Adipocyte (in vitro differentiated cells): ENCODE data around the gene IDI2.

Source experiments
- DNase-seq: peaks from one replicate; pipeline ENCODE4 v3.0.0-alpha.2; 2015; ENCODE audit warnings: low read depth
- H3K27me3 ChIP-seq: replicated peaks from 2 replicates; pipeline ENCODE4 v1.7.0; 2013; ENCODE audit warnings: mild to moderate bottlenecking, low read length, moderate library complexity; ENCODE audit not compliant: control insufficient read depth, insufficient read depth
- H3K36me3 ChIP-seq: 2 replicates; pipeline ENCODE4 v1.7.0; 2013; ENCODE audit warnings: low read length, mild to moderate bottlenecking, moderate library complexity; ENCODE audit not compliant: control insufficient read depth, insufficient read depth, severe bottlenecking
- H3K4me1 ChIP-seq: 2 replicates; pipeline ENCODE4 v1.7.0; 2013; ENCODE audit warnings: mild to moderate bottlenecking, low read length, moderate library complexity; ENCODE audit not compliant: control insufficient read depth, insufficient read depth
- H3K4me3 ChIP-seq: 2 replicates; pipeline ENCODE4 v1.7.0; 2013; ENCODE audit warnings: mild to moderate bottlenecking, low read length, moderate library complexity
- H3K9ac ChIP-seq: 2 replicates; pipeline ENCODE4 v1.7.0; 2013; ENCODE audit warnings: mild to moderate bottlenecking, low read length, moderate library complexity
- H3K9me3 ChIP-seq: 2 replicates; pipeline ENCODE4 v1.7.0; 2013; ENCODE audit warnings: mild to moderate bottlenecking, low read length, moderate library complexity; ENCODE audit not compliant: control insufficient read depth

IDI2 gene

DNA sequence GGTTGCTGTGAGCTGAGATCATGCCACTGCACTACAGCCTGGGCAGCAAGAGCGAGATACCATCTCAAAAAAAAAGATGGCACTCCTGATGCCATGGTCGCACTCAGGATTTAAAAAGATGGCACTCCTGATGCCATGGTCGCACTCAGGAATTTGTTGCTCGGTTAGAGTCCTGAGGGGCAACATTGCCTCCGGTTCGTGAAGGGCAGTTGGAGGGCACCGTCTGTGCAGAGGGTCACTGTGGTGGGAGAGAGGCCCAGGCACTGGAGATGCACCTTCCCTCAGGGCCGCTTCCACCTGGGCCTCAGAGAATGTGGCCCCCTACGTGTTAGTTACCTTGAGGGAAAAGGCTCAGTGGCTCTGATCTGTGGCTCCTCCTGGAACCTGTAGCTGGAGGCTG is 19.1 kb downstream of the IDI2 start:
- peaks cover 100% of the 10 kb centered on the region for H3K36me3 ChIP-seq

DNA sequence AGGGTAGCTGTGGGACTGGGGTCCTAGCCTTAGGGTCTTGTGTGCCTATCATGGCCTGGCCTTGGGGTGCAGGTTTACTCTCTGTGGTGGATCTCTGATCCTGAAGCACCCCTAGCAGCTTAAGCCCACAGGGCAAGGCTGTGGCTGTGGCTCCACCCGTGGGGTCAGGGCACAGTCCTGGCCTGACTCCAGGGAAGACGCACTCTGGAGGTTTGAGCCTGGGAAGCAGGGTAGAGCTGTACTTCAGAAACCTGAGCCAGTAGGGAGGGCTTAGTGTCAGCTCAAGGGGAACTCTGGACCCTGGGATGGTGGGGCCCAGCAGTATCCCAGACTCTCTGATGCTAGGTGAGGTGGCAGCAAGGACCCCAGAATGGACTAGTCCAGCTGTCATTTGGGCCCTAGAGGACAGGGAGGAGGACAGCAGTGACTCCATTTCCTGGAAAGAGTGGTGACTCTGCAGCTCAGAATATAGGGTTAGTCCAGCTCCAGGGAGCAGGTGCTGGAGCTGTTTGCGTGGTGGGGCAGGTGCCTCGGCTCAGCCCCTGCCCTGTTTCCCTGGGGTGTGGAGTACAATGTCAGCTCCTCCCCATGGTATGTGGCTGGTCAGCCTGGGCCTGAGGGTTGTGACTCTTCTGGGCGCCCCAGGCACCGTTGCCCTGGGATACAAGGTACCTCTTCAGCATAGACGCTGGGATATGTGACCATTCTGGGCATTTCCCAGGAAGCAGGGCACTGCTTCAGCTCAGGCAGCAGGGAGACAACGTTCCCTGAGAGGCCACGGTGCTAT is 21.6 kb downstream of the IDI2 start:
- H3K9ac ChIP-seq, result no peak overlapping the region
- H3K27me3 ChIP-seq, result no peaks in the 10 kb centered on the region
- H3K9me3 ChIP-seq, result peaks cover 14% of the 10 kb centered on the region
- H3K4me3 ChIP-seq, result no peak overlapping the region
- peaks cover 99% of the 10 kb centered on the region for H3K36me3 ChIP-seq
- no peak for DNase-seq
- H3K4me1 ChIP-seq, result no peaks in the 10 kb centered on the region

More for the DNA sequence above, 19.1 kb downstream of the IDI2 start:
- no peak overlapping the region for H3K9ac ChIP-seq
- no peak overlapping the region for H3K4me3 ChIP-seq
- H3K4me1 ChIP-seq, result no peaks in the 10 kb centered on the region
- DNase-seq, result no peak
- H3K9me3 ChIP-seq, result peaks cover 14% of the 10 kb centered on the region
- H3K27me3 ChIP-seq, result no peaks in the 10 kb centered on the region

GRCh38 chr10:1002425-1003006 is 23.1 kb downstream of the IDI2 start:
- peak; percentile 4 for DNase-seq
- H3K4me1 ChIP-seq, result no peaks in the 10 kb centered on the region
- H3K4me3 ChIP-seq, result no peak overlapping the region
- peaks cover 14% of the 10 kb centered on the region for H3K9me3 ChIP-seq
- no peaks in the 10 kb centered on the region for H3K27me3 ChIP-seq
- no peak overlapping the region for H3K9ac ChIP-seq
- peaks cover 99% of the 10 kb centered on the region for H3K36me3 ChIP-seq

- Histone ChIP-seq H3K4me3 (no peak overlapping the region), H3K9me3 (peaks cover 5% of the 10 kb centered on the region), H3K9ac (no peak overlapping the region), H3K27me3 (no peaks in the 10 kb centered on the region), H3K36me3 (peaks cover 90% of the 10 kb centered on the region), H3K4me1 (peaks cover 13% of the 10 kb centered on the region)
- no peak for DNase-seq
Observed at GRCh38 chr10:997266-998022, 28.2 kb downstream of the IDI2 start.

DNA sequence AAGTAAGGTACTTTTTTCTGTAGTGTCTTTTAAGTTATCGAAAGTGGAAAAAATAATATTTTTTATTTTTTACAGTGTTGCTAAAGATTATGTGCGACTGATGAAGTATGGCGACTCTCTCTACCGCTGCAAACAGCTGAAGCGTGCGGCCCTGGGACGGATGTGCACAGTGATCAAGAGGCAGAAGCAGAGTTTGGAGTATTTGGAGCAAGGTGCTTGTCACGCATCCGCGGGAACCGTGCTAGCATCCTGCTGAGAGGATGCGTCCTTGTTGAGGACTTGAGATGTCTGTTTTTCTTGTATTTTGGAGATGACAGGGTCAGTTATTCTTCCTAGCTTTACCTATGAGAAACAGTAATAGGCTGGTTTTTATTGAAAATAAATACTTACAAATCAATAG is 29.6 kb downstream of the IDI2 start:
- Histone ChIP-seq H3K4me3 (no peak overlapping the region), H3K36me3 (peaks cover 78% of the 10 kb centered on the region), H3K4me1 (peaks cover 16% of the 10 kb centered on the region), H3K9me3 (no peaks in the 10 kb centered on the region), H3K9ac (no peak overlapping the region), H3K27me3 (no peaks in the 10 kb centered on the region)
- no peak for DNase-seq

DNA sequence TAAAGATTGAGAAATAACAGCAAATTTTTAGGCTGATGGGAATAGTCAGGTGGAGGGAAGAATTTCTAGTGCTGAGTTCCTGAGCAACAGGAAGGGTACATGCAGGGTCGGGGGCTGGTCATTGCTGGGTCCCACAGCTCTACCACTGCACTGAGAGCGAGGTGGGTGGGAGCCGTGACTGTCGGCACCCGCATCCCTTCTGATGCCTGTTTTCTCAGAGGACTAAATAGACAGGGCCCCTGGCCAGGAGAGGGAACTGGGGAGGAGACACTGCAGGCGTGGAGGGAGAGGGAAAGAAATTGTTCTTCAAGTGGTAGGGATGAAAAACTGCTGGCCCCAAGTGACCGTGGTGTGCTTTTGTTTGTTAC is 30.1 kb downstream of the IDI2 start:
- peaks cover 21% of the 10 kb centered on the region for H3K4me1 ChIP-seq
- H3K4me3 ChIP-seq, result no peak overlapping the region
- no peaks in the 10 kb centered on the region for H3K9me3 ChIP-seq
- H3K9ac ChIP-seq, result no peak overlapping the region
- DNase-seq, result no peak
- H3K36me3 ChIP-seq, result peaks cover 74% of the 10 kb centered on the region
- H3K27me3 ChIP-seq, result no peaks in the 10 kb centered on the region

- Histone ChIP-seq H3K9ac (no peak overlapping the region), H3K36me3 (peaks cover 70% of the 10 kb centered on the region), H3K9me3 (no peaks in the 10 kb centered on the region), H3K4me1 (peaks cover 23% of the 10 kb centered on the region), H3K4me3 (no peak overlapping the region), H3K27me3 (no peaks in the 10 kb centered on the region)
- DNase-seq, result no peak
Observed at GRCh38 chr10:994836-995558, 30.7 kb downstream of the IDI2 start.

DNA sequence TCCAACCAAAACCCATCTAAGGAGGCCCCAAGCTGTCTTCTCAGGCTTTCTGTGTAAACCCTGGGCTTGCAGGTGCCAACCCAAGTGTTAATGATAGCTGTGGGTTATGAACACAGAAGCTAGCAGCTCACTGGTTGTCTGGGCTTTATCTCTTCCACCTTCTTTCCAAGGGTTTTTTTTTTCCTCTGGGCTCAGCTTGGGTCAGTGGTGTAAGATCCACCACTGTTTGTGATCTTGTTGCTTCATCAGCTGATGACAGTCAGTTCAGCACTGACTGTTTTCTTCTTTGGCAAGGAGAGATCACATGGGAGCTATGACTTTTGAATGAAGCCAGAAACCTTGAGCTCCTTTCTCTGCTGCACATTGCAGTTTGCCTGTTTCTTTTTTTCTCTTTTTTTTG is 32.8 kb downstream of the IDI2 start:
- H3K9ac ChIP-seq, result peak overlapping the region; percentile 37
- H3K27me3 ChIP-seq, result no peaks in the 10 kb centered on the region
- no peak for DNase-seq
- H3K9me3 ChIP-seq, result no peaks in the 10 kb centered on the region
- peaks cover 49% of the 10 kb centered on the region for H3K36me3 ChIP-seq
- H3K4me1 ChIP-seq, result peaks cover 33% of the 10 kb centered on the region
- H3K4me3 ChIP-seq, result no peak overlapping the region

DNA sequence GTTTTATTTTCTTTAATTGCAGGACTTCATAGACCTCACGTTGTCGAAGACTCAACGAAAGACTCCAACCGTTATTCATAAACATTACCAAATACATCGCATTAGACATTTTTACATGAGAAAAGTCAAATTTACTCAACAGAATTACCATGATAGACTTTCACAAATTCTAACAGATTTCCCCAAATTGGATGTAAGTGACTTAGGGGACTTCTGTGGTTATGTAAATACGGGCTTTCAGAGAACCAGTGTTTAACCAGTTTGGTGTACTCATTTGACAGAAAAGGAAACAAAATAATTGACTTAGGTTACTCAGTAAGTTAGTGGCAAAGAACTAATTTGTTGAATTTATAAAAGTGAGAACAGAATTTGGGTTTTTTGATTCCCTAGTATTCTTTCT is 33.2 kb downstream of the IDI2 start:
- Histone ChIP-seq H3K36me3 (peaks cover 45% of the 10 kb centered on the region), H3K27me3 (no peaks in the 10 kb centered on the region), H3K9ac (peak overlapping the region; percentile 37), H3K4me1 (peaks cover 36% of the 10 kb centered on the region), H3K9me3 (no peaks in the 10 kb centered on the region), H3K4me3 (no peak overlapping the region)
- no peak for DNase-seq

DNA sequence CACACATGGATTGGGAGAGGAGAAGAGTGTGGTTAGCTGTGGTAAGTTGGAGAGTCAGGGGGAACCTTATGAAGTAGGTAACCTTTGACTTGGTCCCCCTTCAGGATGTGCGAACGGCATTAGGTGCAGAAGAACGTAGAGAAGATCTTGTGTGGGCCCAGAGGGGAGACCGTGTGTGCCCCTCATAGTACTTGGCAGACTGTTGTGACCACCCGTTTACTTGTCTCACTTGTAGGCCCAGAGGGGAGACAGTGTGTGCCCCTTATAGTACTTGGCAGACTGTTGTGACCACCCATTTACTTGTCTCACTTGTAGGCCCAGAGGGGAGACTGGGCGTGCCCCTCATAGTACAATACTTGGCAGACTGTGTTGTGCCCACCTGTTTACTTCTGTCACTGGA is 34.9 kb downstream of the IDI2 start:
- H3K9ac ChIP-seq, result no peak overlapping the region
- H3K4me3 ChIP-seq, result peak overlapping the region; percentile 42
- H3K9me3 ChIP-seq, result no peaks in the 10 kb centered on the region
- H3K36me3 ChIP-seq, result peaks cover 28% of the 10 kb centered on the region
- no peaks in the 10 kb centered on the region for H3K27me3 ChIP-seq
- peaks cover 49% of the 10 kb centered on the region for H3K4me1 ChIP-seq
- no peak for DNase-seq
